ENCODE data around the gene ACTA1.
A peak's percentile ranks its signal among the peaks of the same experiment; 100 is the strongest.
"Not testable (repeated sequence)": the region's sequence is repeated elsewhere in the genome, so short reads cannot be mapped to it uniquely, and the experiment has no call there.

The ACTA1 gene

GRCh38 chr1:229440851-229441537, 7.1 kb upstream of the ACTA1 start:
- DNase-seq (ENCODE audit: low spot score) = peak; percentile 60

DNA sequence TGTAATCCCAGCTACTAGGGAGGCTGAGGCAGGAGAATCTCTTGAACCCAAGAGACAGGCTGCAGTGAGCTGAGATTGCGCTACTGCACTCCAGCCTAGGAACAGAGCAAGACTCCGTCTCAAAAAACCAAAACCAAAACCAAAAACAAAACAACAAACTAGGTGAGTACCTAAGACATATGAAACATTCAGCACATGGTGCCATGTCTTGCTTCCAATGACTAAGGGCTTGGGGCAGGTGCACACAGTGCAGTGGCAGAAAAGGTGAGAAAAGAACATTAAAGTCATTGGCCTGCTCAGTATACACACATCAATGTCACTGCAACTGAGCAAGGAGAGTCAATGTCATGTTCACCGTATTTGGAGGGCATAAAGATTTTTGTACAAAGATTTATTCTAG, 4.1 kb upstream of the ACTA1 start:
- no peak for DNase-seq (ENCODE audit: low spot score)

DNA sequence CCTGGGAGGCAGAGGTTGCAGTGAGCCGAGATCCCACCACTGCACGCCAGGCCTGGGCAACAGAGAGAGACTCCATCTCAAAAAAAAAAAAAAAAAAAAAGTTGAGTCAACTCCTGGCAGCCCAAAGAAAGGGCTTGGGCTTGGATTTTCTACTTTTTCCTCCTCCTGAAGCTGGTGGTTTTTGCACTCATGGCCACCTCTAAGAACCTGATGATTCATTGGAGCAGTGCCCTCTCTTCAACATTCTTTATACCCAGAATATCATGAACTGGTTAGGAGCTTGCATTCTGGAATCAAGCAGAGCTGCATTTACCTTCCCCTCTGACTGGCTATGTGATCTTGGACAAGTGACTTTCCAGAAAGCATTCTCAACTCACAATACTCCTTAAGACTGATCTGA, 3.5 kb upstream of the ACTA1 start:
- no peak for DNase-seq (ENCODE audit: low spot score)

DNA sequence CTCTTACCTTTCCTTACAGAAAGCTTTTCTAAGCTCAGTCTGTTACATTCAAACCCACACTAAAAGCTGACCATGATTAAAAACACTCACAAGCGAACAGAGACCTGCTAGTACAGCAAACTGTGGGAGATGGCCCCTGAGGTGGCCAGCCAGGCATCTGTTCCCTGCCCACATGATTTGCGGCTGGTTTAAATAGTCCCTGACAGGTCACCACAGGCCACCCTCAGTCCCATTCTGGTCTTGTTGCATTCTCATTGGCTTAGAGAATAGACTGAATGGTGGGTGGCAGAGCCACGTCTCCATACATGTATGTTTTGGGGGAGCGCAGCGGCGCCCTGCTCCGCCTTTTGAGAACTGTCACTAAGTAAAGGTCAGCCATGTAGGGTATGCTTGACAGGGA, 2.3 kb upstream of the ACTA1 start:
- DNase-seq (ENCODE audit: low spot score) = no peak

- DNase-seq (ENCODE audit: low spot score) = no peak
These were observed 752 bp upstream of the ACTA1 start for GRCh38 chr1:229434641-229435051.

GRCh38 chr1:229433364-229434004, 410 bp downstream of the ACTA1 start:
- no peak for DNase-seq (ENCODE audit: low spot score)

- no peak for DNase-seq (ENCODE audit: low spot score)
These were observed 989 bp downstream of the ACTA1 start for GRCh38 chr1:229432905-229433304.

DNA sequence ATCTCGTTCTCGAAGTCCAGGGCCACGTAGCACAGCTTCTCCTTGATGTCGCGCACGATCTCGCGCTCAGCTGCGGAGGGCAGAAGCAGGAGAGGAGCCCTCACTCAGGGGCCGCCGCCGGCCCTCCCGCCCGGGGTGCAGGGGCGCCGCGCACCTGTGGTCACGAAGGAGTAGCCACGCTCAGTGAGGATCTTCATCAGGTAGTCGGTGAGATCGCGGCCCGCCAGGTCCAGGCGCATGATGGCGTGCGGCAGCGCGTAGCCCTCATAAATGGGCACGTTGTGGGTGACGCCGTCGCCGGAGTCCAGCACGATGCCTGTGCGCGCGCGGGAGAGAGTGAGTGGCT, 1.8 kb downstream of the ACTA1 start:
- DNase-seq (ENCODE audit: low spot score) = no peak

DNA sequence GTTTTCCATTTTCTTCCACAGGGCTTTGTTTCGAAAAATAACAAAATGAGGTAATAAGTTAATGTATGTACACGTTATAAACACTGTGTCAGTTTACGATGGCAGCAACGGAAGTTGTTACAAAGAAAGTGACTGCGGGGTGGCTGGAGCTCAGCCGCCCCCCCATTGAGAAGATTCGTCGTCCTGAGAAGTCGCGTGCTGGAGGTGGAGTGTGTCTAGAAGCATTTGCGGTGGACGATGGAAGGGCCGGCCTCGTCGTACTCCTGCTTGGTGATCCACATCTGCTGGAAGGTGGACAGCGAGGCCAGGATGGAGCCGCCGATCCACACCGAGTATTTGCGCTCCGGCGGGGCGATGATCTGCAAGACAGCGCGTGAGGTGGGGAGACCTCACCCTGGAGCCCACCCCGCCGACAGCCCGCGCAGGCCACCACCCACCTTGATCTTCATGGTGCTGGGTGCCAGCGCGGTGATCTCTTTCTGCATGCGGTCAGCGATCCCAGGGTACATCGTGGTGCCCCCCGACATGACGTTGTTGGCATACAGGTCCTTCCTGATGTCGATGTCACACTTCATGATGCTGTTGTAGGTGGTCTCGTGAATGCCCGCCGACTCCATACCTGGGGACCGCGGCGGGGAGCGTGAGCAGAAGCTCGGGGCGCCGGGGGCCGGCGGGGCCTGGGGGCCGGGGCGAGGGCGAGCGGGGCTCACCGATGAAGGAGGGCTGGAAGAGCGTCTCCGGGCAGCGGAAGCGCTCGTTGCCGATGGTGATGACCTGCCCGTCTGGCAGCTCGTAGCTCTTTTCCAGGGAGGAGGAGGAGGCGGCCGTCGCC, 2.4 kb downstream of the ACTA1 start:
- no peak for DNase-seq (ENCODE audit: low spot score)

DNA sequence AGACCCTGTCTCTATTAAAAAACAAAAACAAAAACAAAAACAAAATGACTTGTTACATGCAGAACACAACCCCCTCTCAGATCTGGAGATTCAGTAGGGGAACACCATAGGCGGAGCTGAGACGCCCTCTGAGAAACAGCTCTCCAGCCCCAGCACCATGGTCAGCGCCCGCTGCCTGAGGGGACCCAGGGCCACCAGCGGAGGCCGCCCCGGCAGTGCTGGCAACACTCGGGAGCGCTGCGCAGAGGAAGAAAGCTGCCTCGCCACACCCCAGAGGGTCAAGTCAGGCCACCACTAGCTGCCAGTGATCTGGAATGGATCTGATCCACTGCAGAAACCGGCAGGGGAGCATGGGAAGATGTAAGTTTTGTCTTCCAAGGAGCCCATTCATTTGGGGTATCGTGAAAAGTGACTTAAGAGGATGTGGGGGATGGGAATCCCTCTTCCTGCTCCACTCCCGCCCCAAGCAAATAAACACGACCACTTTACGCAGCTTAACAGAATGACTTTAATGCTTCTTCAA, 3.1 kb downstream of the ACTA1 start:
- peak; percentile 69 for DNase-seq (ENCODE audit: low spot score)

DNA sequence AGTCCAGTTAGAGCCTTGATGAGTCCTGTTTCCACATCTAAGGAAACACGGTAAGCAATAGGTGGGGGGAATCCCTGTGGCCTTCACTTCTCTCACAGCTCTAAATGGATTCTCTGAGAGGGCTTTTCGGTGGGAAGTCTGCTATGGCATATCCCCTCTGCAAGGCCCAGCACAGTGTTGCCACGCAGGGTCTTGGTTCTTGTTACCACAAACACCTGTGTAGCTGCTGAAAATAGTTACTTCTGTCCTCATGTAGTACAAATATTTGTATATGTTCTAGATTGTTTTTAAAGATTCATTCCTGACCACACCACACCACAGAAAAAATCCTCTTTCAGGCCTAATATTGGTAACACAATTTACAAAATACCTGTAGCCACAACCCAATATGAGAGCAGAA, 5.6 kb downstream of the ACTA1 start:
- DNase-seq (ENCODE audit: low spot score) = no peak

DNA sequence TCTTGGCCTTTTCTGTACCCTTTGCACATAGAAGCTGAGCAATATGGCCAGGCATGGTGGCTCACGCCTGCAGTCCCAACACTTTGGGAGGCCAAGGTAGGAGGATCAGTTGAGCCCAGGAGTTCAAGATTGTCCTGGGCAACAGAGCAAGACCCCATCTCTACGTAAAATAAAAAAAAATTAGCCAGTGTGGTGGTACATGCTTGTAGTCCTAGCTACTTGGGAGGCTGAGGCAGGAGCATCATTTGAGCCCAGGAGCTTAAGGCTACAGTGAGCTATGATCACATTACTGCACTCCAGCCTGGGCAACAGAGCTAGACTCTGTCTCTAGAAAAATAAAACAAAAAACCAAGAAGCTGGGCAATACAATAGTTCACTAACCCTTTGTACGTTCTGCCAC, 6.3 kb downstream of the ACTA1 start:
- DNase-seq (ENCODE audit: low spot score) = no peak

- no peak for DNase-seq (ENCODE audit: low spot score)
These were observed 8.2 kb downstream of the ACTA1 start for GRCh38 chr1:229425564-229426159.

DNA sequence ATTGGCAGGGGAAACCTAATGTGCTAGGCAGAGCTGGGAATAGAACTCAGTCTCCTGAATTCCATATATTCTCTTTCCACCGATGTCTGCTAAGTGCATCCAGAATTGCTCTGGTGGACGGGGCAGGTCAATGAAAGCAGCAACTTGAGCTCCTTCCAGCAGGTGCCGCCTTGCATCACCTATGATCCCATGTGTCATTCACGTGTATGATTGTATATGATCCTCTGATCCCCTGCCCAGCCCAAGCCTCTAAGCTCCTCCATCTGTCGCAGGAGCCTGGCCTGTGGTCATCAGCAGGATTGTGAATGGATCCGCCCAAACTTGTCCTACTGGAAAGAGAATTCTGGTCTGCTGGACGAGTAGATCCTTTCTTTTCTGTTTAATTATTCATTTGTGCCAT, 13.1 kb downstream of the ACTA1 start:
- no peak for DNase-seq (ENCODE audit: low spot score)

DNA sequence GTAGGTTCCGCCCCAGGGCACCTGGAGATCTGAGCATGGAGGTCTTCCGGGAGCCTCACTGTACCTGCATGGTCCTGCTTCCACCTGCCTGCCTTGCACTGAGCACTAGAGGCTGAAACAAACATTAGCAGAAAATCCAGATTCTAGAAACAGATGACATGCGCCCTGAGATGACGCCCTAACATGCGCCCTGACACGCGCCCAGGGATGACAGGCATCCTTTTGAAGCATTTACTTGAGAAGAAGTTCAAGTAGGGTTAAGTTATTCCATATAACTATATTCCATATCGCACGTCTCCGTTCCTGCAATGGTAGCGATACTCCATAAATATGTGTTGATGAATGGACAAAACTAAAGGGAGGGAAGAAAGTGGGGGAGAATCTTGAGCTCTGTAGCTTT, 13.7 kb downstream of the ACTA1 start:
- no peak for DNase-seq (ENCODE audit: low spot score)

GRCh38 chr1:229418586-229418985, 15.3 kb downstream of the ACTA1 start:
- not testable (repeated sequence) for DNase-seq (ENCODE audit: low spot score)

DNA sequence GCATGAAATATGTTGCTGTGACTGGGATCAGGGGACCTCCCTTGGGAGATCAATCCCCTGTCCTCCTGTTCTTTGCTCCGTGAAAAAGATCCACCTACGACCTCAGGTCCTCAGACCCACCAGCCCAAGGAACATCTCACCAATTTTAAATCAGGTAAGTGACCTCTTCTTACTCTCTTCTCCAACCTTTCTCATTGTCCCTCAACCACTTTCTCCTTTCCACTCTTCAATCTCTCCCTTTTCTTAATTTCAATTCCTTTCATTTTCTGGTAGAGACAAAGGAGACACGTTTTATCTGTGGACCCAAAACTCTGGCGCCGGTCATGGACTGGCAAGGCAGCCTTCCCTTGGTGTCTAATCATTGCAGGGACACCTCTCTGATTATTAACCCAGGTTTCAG, 21.1 kb downstream of the ACTA1 start:
- not testable (repeated sequence) for DNase-seq (ENCODE audit: low spot score)

DNA sequence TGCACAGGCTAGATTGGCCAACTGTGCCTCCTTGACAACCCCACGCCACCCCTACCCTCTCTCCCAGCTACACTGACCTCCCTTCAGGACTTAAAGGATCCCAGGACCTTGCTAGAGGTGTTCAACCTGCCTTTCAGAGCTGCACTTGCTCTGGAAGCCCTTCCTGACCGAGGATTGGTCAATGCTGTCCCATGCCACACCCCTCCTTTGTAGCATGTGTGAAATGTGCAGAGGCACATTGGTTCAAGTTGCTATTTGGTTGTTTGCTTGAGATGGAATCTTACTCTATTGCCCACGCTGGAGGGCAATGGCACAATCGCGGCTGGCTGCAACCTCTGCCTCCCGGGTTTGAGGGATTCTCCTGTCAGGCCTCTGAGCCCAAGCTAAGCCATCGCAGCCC, 21.8 kb downstream of the ACTA1 start:
- DNase-seq (ENCODE audit: low spot score) = no peak

DNA sequence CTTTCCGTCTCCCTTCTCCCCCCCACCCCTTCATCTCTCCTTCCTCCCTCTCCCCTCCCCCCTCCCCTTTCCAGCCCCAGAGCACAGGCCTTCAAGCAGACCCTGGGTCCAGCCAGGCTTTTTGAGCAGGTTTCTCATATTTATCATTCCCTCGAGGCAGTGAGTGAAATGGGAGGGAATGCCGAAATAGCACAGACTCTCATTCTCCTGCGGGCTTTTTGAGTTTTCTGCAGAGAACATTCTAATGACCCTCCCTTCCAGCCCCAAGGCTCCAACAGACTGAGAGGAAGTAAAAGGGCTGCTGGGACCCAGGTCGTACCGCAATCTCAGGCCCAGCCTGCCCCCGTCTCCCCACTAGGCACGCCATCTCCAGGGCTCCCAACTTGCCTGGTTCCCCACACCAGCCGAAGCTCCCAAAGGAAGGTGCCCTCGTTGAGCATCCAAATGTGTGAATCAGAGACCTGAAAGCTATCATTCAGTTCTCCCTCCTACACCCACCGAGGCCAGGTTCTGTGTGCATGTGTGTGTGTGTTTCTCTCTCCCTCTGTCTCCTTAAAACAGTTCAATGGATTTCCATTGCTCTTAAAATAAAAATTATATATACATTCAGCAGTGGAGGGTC, 22.3 kb downstream of the ACTA1 start:
- no peak for DNase-seq (ENCODE audit: low spot score)

GRCh38 chr1:229410692-229411433, 23.0 kb downstream of the ACTA1 start:
- DNase-seq (ENCODE audit: low spot score) = peak; percentile 69

DNA sequence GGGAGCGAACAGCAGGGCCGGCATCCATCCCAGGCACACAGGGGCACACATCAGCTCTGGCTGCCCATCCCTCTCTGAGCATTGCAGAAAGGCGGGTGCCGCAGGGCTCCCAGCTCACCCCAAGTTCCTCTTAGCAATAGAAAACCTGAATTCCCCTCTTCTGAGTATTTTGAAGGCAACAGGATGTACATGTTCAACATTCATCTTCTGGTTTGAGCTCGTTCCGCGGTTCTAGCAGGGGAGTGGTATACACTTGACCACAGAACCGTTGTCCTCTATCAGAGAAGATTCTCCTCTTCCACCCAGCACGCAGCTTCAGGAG, 23.6 kb downstream of the ACTA1 start:
- DNase-seq (ENCODE audit: low spot score) = no peak
